ENCODE data around the gene LCNL1.

- TF ChIP-seq CTCF (conservative IDR thresholded peaks at IDR 0.05; ENCODE audit: low read depth, low read length) (no peak), EZH2 (IDR thresholded peaks at IDR 0.05; ENCODE audit: borderline replicate concordance, low read depth, low read length, poor library complexity, severe bottlenecking) (no peak)
Measured at GRCh38 chr9:136960938-136961275, 21.9 kb upstream of the LCNL1 start.

All from A673 (cell line).